ENCODE results near the gene CDC37L1.

The CDC37L1 gene

GRCh38 chr9:4709380-4709779, 30.0 kb downstream of the CDC37L1 start:
- DNase-seq (ENCODE audit: extremely low read depth in 1 of 2, low read depth in 1 of 2): no peak

GRCh38 chr9:4713849-4714248, 34.5 kb downstream of the CDC37L1 start:
- no peak for DNase-seq (ENCODE audit: extremely low read depth in 1 of 2, low read depth in 1 of 2)

GRCh38 chr9:4714266-4715016, 35.1 kb downstream of the CDC37L1 start:
- no peak for DNase-seq (ENCODE audit: extremely low read depth in 1 of 2, low read depth in 1 of 2)

- no peak for DNase-seq (ENCODE audit: extremely low read depth in 1 of 2, low read depth in 1 of 2)
These were observed 36.8 kb downstream of the CDC37L1 start for GRCh38 chr9:4716163-4716562.

- no peak for DNase-seq (ENCODE audit: extremely low read depth in 1 of 2, low read depth in 1 of 2)
These were observed 38.4 kb downstream of the CDC37L1 start for GRCh38 chr9:4717815-4718214.

- no peak for DNase-seq (ENCODE audit: extremely low read depth in 1 of 2, low read depth in 1 of 2)
These were observed 39.5 kb downstream of the CDC37L1 start for GRCh38 chr9:4718911-4719310.

- DNase-seq (ENCODE audit: extremely low read depth in 1 of 2, low read depth in 1 of 2): no peak
These were observed 42.4 kb downstream of the CDC37L1 start for GRCh38 chr9:4721736-4722135.

- no peak for DNase-seq (ENCODE audit: extremely low read depth in 1 of 2, low read depth in 1 of 2)
These were observed 46.5 kb downstream of the CDC37L1 start for GRCh38 chr9:4725706-4726442.

- no peak for DNase-seq (ENCODE audit: extremely low read depth in 1 of 2, low read depth in 1 of 2)
These were observed 48.2 kb downstream of the CDC37L1 start for GRCh38 chr9:4727593-4727992.

- no peak for DNase-seq (ENCODE audit: extremely low read depth in 1 of 2, low read depth in 1 of 2)
These were observed 53.5 kb downstream of the CDC37L1 start for GRCh38 chr9:4732890-4733289.

- DNase-seq (ENCODE audit: extremely low read depth in 1 of 2, low read depth in 1 of 2): no peak
These were observed 54.8 kb downstream of the CDC37L1 start for GRCh38 chr9:4734150-4734549.

- DNase-seq (ENCODE audit: extremely low read depth in 1 of 2, low read depth in 1 of 2): no peak
These were observed 59.7 kb downstream of the CDC37L1 start for GRCh38 chr9:4738866-4739586.

- DNase-seq (ENCODE audit: extremely low read depth in 1 of 2, low read depth in 1 of 2): no peak
These were observed 60.4 kb downstream of the CDC37L1 start for GRCh38 chr9:4739587-4740387.

GRCh38 chr9:4740388-4740637, 60.9 kb downstream of the CDC37L1 start:
- no peak for DNase-seq (ENCODE audit: extremely low read depth in 1 of 2, low read depth in 1 of 2)

- DNase-seq (ENCODE audit: extremely low read depth in 1 of 2, low read depth in 1 of 2): peak; percentile 64 to 78
These were observed 61.4 kb downstream of the CDC37L1 start, which contains the start of gene AK3 for GRCh38 chr9:4740638-4741364. AK3 (minus strand) TSS chr9:4741202; CDS start chr9:4741087, 115 bp downstream.

- DNase-seq (ENCODE audit: extremely low read depth in 1 of 2, low read depth in 1 of 2): no peak
These were observed 62.2 kb downstream of the CDC37L1 start for GRCh38 chr9:4741365-4742089.

GRCh38 chr9:4742246-4742645, 62.9 kb downstream of the CDC37L1 start:
- DNase-seq (ENCODE audit: extremely low read depth in 1 of 2, low read depth in 1 of 2): no peak

- DNase-seq (ENCODE audit: extremely low read depth in 1 of 2, low read depth in 1 of 2): no peak
These were observed 63.9 kb downstream of the CDC37L1 start for GRCh38 chr9:4743131-4743875.

Measured in activated CD8-positive, alpha-beta memory T cell treated with anti-CD3 and anti-CD28 coated beads for 1 hour (primary cell).